Inflammatory macrophage treated with lipopolysaccharide for 4 hours (primary cell): ENCODE measurements around the gene ERCC1.

Experiments used
- DNase-seq: peaks from one replicate; pipeline ENCODE4 v3.0.0-alpha.2; 2020

Gene ERCC1

DNA sequence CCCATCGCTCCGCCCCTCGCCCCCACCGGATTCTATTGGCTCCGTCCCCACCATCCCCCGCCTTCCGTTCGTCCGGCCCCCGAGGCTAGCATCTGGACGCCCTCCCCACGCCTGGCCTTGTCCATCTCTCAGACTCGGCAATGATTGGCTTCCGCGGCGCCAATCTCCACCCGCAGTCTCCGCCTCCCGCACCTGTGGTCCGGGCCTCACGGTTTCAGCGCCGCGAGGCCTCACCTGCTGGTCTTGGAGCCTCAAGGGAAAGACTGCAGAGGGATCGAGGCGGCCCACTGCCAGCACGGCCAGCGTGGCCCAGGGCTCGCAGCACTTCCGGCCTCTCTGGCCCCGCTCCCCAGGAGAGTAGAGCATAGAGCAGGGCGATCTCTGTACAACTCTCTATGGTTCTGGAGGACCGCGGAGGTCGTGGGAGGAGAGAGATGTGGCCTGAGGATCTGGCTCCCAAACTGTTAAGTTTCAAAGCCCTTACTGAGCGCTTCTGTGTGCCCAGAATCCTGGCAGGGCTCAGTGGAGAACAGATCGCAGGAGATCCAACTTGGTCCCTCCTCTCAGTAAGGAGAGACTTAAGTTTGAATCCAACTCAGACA, at the start of gene ERCC1:
Gene ERCC1, minus strand, starts transcription at position 329 of the 602 bp plus-strand sequence. CDS start 543 bp downstream, outside the sequence.
- DNase-seq = peak; percentile 90

- DNase-seq = no peak
Observed at GRCh38 chr19:45473367-45473681, 49.6 kb upstream of the ERCC1 start.

GRCh38 chr19:45472563-45473366, 49.0 kb upstream of the ERCC1 start:
- DNase-seq = no peak

DNA sequence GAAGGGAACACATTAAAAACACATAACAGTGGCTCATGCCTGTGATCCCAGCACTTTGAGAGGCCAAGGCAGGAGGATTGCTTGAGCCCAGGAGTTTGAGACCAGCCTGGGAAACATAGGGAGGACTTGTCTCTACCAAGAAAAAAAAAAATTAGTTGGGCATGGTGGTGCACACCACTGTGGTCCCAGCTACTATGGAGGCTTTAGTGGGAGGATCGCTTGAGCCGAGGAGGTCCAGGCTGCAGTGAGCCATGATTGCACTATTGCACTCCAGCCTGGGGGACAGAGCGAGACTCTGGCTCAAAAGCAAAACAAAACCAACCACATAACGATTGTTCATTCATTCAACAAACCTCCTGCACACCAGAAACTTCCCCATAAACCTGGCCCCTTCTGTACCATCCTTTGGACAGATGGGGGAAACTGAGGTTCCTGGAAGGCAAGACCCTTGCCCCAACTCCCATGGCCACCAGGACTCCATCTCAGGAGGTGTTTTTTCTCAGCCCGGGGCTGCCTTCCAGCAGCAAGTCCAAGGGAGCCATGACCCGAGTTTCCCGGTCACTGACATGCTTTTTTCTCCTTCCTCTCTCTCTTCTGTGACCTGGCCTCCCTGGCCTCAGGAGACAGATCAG, 48.3 kb upstream of the ERCC1 start:
- no peak for DNase-seq

- no peak for DNase-seq
Observed at GRCh38 chr19:45471111-45471930, 47.6 kb upstream of the ERCC1 start.

DNA sequence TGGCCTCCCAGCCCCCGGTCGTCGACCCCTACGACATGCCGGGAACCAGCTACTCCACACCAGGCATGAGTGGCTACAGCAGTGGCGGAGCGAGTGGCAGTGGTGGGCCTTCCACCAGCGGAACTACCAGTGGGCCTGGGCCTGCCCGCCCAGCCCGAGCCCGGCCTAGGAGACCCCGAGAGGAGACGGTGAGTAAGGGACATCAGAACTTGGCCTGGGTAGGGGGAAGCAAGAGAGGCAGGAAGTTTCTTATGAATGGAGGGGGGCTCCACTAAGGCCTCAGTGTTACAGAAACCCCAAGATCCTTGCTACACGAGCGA, 47.0 kb upstream of the ERCC1 start:
- DNase-seq = no peak

- DNase-seq = peak; percentile 53
Observed at GRCh38 chr19:45469945-45470761, 46.4 kb upstream of the ERCC1 start.

GRCh38 chr19:45469132-45469944, 45.6 kb upstream of the ERCC1 start:
- DNase-seq = peak; percentile 94

- no peak for DNase-seq
Observed at GRCh38 chr19:45468803-45469131, 45.0 kb upstream of the ERCC1 start.

DNA sequence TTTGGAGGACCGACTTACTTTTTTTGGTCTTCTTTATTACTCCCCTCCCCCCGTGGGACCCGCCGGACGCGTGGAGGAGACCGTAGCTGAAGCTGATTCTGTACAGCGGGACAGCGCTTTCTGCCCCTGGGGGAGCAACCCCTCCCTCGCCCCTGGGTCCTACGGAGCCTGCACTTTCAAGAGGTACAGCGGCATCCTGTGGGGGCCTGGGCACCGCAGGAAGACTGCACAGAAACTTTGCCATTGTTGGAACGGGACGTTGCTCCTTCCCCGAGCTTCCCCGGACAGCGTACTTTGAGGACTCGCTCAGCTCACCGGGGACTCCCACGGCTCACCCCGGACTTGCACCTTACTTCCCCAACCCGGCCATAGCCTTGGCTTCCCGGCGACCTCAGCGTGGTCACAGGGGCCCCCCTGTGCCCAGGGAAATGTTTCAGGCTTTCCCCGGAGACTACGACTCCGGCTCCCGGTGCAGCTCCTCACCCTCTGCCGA, 44.5 kb upstream of the ERCC1 start:
- peak; percentile 24 for DNase-seq

DNA sequence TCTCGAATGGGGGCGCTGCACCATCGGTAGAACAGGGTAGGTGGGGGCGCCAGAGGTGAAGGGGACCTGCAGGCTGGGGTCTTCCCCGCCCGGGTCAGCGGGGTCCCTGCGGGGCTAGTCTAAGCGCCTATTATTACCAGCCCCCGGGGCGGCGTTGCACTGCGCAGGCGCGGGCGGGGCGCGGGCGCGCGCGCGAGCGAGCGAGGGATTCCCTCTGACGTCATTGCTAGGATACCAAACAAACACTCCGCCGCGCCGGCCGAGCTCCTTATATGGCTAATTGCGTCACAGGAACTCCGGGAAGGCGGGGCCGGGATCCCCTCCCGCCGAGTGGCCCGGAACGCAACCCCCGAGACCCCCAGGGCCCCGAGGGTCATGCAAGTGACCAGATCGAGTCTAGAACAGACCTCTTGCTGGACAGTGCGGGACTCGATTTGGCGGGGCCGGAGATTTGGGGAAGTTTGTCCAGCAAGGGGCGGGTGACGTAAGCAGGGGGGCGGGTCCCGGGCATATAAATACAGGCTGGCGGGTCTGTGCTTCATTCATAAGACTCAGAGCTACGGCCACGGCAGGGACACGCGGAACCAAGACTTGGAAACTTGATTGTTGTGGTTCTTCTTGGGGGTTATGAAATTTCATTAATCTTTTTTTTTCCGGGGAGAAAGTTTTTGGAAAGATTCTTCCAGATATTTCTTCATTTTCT, 43.9 kb upstream of the ERCC1 start, which contains the start of gene FOSB:
Gene FOSB, plus strand, starts transcription at position 541 of the 703 bp plus-strand sequence. CDS start 591 bp downstream, outside the sequence.
- peak; percentile 96 for DNase-seq

DNA sequence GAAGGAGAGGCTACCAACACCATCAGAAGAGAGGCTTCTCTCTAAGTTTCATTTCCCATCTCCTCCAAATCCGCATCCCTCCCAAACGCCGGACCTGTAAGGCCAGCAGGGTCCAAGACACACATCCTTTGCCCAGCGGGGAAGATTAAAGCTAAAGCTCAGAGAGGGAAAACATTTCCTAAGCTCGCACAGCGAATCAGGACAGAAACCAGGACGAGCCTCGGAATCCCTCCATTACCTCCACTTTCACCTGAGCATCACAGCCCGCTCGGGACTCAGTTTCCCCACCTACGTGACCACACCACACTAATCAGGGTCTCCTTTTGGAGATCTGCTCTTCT, 43.4 kb upstream of the ERCC1 start:
- DNase-seq = no peak

DNA sequence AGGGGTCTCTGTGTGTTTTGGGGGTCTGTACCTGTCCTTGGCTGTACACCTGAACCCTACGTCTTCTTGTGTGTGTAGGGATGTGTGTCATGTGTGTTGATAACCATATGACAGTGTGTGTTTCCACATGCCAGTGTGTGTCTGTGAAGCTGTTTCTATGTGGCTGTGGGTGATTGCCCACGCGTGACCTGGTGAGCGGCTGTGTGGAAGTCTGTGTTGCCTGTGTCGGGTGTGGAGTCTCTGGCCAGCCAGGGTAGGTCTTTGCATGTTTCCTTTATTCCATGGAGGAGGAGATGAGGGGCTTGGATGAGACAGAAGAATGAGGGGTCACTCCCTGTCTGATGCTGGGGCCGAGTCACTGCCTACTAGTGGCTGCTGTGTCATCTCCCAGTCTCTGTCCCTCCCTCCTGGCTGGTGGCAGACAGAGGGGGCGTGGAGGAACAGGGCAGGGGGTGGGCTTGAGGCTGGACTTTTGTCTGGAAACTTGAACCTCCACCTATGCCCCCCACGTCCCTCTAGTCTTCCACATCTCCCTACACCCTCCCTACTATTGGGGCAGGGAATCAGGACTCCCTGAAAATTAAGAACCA, 41.2 kb upstream of the ERCC1 start:
- no peak for DNase-seq

GRCh38 chr19:45464274-45464673, 40.6 kb upstream of the ERCC1 start:
- no peak for DNase-seq

DNA sequence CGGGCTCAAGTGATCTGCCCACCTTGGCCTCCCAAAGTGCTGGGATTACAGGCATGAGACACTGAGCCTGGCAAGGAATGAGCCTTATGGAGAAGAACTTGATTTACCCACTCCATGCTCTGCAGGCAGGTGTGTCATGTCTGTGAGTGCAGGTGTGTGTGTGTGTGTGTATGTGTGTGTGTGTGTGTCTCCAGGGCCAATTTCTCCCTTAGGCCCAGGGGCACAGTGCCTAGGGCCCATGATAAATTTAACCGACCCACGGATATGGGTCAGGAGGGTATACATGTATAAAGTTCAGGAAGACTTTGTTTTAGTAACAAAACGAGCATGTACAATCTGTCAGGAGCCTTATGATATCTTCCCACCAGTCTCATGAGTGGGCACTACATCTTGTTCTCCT, 39.5 kb upstream of the ERCC1 start:
- no peak for DNase-seq

GRCh38 chr19:45462174-45462573, 38.5 kb upstream of the ERCC1 start:
- no peak for DNase-seq

DNA sequence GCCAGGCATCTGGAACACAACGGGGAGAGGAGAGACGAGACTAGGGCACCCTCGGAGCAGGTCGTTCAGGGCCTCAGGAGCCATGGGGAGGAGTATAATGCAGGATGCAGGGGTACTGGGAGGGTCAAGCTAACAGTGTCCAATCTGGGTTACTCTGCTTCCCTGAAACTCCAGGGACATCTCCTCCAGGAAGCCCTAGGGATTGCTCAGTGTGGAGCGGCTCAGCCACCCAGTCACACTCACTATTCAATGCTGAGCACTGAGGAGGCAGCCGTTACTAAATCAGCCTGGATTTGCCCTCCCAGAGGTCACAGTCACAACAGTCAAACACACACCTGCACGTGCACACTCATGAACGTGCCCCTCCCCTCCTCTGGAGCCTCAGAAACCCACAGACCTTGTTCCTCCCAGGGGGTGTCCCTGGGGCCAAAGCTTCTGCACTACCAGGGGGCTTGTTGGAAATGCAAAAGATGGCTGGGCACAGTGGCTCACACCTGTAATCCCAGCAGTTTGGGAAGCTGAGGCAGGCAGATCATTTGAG, 37.2 kb upstream of the ERCC1 start:
- no peak for DNase-seq

DNA sequence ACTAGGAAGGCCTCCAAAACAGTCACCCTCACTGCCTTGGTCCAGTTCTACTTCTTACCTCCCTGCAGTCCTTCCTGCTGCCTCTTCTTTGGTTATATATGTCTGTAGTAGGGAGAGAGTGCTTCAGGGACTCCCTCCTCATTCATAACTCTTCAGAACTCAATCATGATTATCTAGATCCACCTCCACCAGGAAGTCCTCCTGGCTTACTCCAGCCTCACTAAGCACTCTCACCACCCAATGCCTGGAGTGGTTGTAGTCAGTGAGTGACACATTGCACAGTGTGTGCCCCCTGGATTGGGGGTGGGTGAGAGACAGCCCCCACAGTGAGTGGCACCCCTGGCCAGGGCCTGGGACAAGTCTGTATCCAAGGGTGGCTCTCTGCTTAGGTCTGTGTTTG, 34.1 kb upstream of the ERCC1 start:
- DNase-seq = no peak

DNA sequence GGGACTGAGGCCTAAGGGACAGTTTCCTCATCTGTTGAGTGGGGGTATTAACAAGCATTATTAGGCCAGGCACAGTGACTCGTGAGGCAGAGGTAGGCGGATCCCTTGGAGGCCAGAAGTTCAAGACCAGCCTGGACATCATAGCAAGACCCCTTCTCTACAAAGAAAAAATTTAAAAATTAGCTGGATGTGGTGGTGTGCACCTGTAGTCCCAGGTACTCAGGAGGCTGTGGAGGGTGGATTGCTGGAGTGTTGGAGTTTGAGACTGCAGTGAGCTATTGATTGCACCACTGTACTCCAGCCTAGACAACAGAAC, 32.7 kb upstream of the ERCC1 start:
- no peak for DNase-seq

- DNase-seq = peak; percentile 93
Observed at GRCh38 chr19:45455707-45456499, 32.2 kb upstream of the ERCC1 start.
